HG03097 (cell line): ENCODE results near the gene SUPT3H.
A peak's percentile ranks its signal among the peaks of the same experiment; 100 is the strongest.

Source experiments
- ATAC-seq: cut with Tn5 transposase; IDR thresholded peaks from one replicate; pipeline ENCODE4 v1.9.1; 2021; ENCODE audit not compliant: unreplicated experiment, low FRiP score

Gene SUPT3H

DNA sequence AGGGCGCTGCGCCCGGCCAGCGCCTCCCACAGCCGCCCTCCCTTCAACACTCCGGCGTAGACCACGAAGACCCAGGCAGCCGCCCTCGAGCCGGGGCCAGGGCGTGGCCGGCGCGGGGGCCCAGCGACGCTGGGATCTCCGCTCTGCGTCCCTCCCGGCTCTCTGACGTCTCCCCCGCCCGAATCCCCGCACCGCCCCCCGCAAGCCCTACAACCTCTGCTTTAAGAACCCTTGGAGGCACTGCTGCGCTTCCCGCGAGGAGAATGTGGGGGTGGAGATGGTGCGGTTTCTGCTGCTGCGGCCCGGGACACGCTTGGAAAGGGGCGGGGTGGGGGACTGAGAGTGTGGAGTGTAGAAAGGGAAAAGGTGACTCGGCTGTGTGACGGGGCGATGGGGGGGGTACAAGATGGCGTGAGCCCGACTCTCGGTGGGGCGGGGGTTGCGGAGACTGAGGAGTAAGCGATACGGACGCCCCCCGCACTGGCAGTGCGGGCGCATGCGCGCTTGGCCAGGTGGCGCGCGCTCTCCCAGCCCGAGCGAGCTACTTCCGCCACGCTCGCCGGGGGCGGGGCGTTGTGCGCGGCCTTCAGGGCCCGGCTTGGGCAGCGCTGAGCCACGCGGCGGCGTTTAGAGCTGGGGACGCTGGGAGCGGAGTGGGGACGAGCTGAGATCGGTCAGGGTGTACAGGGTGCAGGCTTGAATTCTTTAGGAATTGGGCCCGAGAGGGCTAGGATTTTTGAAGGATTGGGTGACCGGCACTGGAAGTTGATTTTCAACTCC lies at the start of gene SUPT3H:
Gene SUPT3H, minus strand, starts transcription at position 381 of the 780 bp plus-strand sequence.
- peak; percentile 90 for ATAC-seq

DNA sequence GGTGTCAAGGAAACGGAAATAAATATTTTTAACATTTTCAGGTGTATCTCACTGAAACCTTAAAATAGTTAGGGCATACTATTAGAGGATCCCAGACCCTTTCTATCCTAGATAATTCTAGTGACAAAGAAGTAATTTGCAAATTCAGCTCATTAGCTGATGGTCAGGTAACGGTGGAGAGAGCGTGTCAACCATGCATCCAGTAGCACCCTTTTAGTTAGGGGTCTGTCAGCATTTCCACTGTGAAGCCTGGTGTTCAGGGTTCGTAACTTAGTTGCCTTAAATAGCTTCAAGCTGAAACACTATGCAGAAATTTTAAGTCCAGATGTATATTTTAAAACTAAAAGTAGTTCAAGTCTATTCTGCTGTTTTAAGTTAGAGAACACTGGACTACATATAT lies 48.5 kb upstream of the SUPT3H start:
- ATAC-seq, result no peak

DNA sequence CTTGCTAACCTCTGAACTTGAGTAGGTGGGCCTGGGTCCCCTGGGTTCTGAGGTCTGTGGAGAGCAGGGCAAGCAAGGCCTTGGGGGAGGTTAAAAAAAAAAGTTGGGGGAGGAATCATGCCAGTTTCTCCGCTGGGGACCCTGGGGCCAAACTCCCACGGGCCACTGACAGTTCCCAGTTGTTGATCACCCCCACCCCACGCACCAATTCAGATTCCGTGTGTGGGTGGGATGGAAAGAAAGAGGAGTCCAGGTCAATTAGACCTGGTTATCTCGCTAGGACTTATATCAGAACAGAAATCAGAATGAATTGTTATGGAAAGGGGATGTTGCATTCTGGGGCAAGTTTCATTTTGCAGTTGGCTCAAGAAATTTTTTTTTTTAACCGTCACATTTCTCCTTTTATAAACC lies 46.7 kb upstream of the SUPT3H start:
- no peak for ATAC-seq

DNA sequence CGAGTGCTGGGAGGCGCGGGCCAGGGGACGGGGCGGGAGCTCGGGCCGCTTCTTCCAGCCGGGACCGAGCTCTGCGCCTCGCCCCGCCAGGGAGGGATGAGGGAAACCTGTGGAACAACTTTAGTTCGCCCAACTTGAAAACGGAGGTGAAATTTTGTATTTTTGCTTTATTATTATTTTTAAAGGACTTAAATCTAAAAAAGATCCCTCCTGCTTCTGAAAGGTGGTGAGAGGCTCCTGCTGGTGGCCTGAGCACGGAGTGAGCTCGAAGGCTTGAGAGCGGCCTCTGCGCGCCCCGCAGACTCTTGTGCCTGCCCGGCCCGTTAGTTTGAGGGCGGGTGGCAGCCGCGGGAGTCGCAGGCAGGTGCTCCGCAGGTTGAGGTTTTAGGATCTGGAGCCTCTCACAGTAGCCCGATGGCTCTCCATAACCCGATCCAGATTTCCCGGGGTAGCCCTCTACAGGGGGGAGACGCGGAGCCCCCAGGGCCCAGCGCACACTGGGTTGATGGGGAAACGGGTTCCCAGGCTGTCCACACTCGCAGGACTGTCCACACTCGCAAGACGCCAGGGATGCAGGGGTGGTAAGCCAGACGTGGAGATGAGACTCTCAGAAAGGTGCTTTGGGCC lies 46.2 kb upstream of the SUPT3H start:
- ATAC-seq, result no peak

DNA sequence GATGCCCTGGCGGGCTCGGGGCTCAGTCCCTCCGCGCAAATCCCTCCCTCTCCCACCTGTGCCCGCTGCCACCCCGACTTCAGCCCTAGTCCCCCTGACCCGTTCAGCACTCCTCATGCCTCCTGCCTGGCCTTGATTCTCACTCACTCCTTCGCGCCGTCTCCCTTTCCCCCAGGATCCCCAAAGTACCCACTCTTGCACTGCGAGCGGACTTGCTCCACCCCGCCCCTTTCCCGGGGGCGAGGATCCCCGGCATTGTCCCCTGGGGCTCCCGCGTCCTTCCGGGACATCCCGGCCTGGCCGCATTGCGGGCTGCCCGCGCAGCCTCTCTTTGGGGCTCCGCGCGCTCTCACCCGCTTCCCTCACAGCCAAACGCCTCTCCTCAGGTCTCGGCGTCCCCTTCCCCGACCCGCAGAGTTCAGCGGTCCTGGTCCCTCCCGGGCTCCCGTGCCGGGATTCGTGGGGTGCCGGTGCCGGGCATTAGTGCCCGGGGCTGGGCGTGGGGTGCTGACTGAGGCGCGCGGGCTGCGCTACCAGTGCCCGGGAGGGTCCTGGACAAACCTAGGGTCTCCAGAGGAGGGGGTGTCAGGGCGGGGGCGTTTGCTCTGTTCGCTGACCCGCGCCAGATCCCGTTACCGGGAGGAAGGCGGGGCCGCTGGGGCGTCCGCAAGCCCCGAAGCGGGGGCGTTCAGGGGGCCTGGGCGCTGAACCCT lies 45.5 kb upstream of the SUPT3H start:
- no peak for ATAC-seq

DNA sequence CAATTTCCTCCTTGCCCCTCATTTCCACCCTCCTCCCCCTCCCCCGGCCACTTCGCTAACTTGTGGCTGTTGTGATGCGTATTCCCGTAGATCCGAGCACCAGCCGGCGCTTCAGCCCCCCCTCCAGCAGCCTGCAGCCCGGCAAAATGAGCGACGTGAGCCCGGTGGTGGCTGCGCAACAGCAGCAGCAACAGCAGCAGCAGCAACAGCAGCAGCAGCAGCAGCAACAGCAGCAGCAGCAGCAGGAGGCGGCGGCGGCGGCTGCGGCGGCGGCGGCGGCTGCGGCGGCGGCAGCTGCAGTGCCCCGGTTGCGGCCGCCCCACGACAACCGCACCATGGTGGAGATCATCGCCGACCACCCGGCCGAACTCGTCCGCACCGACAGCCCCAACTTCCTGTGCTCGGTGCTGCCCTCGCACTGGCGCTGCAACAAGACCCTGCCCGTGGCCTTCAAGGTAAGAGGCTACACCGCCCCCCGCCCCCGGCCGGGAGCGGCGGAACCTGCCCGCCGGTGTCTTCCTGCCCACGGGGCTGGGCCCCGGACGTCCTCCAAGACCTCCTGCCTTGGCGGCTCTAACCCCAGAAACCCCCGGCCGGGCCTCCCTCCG lies 44.9 kb upstream of the SUPT3H start:
- ATAC-seq, result no peak

DNA sequence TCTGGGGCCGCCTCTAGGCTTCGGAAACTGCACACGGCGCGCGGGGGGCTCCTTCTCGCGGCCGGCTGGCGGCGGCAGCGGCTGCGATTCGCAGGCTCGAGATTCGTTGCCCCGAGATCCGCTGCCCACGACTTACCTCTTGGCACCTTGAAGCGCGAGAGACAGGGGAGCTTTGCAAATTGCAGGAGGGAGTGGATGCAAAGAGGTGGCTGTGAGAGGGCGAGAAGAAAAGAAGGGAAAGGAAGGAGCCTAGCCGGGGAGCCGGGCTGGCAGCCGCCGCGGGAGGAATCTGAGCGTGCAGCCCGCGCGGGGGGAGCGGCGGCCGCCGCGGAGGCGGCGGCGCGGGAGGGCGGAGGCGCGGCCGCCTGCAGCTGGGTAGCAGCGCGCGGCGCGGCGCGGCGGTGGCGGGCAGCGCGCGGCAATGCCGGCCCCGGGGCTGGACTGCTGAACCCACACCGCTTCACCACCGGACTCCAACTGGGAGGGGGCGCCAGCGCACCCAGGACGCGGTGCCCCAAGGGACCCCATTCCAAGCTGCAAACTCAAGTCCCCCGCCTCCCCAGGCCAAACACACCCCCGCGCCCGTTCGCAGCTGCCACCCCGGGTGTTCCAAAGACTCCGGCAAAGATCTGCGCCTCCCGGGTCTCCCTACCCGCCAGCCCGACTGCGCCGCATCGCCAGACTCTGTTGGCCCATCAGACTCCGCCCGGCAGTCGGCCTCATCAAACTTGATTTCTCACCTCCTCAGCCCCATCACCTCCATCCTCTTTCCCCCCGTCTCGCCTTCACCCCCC lies 44.2 kb upstream of the SUPT3H start:
- ATAC-seq, result no peak

DNA sequence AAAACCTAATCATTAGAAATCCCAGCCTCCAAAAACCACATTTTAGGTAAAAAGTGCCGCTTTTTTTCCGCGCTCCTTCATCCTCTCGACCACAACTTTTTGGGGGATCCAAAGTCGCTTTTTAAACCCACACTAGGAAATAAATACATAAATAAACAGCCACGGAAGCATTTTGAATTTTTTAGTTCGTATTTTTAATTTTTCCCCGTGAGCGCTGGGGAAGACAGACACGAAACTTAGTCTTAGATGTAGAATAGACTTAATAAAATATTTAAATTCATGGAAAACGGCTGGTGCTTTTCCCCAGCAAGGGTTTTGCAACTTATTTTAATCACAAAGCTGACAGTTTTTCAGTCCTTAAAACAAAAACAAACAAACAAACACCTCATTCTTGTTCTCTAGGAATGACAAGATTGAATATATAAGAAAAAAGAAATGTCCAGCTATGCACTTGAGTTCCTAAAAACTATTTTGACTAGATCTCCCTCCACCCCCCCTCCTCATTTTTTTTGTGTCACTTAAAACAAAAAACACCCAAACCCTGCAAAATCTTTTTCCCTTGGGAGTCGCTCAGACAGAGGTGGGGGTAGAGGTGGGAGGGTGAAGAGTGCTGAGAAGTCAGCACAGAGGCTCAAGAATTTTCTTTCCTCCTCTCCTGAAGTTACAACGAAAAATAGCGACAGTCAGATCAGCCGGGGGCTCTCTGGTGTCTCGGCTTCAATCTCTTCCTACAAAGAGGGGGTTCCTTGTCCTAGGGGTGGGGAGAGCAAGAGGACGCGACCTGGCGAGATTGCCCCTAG lies 43.4 kb upstream of the SUPT3H start:
- no peak for ATAC-seq

DNA sequence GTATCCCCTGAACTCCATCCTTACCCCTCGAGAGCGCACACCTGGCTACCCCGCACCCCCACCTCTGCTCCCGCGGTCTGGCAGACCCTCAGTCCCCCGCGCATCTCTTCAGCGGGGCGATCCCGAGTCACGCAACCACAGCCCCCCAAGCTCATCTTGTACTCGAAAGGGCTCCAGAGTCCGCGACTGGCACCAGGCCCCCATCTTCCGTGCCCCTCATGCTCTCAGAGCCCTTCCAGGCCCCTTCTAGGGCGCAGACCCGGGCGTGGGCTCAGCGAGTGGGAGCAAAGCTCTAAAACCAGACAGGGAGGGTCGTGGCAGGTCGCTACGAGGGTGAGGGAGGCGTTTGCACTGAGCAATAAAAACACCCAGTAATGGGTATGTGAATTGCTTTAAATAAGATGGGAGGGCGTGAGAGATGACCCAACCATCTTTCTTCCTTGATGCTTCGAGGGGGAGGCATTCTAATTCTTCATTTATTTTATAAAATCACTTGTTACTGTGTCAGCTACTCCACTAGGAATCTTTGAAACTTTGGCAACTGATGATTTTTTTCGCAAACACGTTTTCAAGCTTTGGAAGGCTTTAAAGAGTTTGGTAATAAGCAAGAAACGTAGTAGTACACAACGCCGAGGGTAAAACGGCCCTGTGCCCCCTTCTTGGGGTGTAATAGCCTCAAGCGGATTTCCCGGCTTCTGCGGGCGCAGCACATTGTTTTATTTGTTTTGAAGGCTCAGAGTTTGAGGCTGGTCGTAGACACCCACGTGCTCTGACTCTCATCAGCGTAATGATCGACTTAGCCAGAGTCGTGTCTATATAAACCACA lies 42.6 kb upstream of the SUPT3H start:
- ATAC-seq, result no peak

DNA sequence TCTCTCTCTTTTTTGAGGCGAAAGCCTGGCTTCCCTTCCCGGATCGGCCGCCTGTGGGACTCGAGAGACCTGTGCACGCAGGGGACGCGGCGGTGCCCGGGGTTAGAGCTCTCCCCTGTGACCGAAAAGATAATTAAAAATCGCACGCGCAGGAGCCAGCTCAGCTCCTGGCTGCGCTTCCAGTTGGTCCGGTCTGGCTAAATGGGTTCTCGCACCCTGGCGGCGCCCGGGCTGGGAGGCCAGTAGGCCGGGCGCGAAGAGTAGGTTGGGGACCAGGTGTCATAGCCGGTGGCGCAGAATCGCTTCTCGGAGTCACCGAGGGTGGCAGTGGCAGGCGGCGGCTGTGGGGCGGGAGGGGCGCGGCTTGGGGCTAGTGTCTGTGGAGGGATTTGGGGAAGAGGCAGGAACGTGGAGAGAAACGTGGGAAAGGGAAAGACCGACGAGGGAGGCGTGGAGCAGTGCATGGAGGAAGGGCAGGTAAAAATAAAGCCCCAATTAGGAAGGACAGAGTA lies 41.9 kb upstream of the SUPT3H start:
- no peak for ATAC-seq

DNA sequence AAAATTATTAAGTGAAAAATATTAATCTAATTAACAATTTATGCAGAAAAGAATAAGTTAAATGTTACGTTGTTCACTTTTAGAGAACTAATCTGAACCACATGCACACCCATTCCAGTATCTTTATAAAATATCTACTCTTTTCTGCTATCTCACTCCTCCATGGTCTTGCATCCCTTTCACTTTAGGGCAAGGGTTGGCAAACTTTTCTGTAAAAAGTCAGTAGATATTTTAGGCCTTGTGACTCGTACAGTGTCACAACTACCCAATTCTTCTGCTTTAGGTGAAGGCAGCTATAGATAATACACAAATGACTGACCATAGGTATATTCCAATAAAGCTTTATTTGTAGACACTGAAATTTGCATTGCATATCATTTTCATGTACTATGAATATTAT lies 39.7 kb upstream of the SUPT3H start:
- no peak for ATAC-seq

DNA sequence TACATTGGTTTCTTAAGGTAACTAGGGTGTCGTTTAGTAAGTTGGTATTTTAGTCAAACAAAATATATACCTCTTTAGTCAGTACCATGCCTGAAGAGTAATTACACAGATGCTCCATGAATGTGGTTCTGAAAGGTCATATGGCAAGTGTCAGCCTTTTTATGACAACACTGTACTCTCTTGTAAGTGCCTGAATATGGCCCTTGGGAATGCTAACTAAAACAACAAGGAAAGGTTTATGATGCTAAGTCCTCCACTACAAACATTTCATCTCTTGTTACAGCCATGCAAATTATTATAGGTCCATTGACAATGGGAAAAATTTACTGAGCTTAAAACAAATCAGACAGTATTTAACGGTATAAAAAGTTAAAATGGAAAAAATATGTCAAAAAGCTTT lies 39.0 kb upstream of the SUPT3H start:
- ATAC-seq, result no peak

DNA sequence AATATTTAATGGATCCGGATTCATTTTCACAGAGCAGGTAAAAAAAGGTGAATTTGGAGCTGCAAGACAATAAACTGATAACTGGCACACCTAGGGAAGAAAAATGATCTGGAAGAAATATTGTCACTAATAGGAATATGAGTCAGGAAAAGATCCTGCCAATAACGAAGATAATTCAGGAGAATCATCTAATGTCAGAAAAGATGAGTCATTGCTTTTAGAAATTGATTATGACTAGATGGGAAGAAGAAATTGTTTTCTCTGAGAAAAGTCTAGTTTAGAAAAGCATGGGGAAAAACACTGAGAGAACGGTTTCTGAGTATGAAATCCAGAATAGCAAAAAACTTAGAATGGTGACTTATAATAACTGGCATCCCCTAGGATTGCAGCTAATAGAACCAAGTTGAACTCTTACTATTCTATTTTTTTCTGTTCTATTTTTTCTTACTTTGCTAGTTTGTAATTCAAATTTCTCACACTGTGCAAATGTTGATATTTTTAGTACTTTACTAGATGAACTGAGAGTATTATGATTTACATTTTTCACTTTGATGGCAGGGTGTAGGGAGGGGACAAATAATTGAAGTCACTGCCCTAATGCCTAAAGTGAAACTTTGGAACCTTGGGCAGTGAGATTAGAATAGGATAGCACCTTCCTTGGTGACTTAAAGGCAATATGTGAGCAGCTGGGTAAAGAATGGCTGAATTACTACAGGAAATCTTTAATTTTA lies 38.2 kb upstream of the SUPT3H start:
- no peak for ATAC-seq

DNA sequence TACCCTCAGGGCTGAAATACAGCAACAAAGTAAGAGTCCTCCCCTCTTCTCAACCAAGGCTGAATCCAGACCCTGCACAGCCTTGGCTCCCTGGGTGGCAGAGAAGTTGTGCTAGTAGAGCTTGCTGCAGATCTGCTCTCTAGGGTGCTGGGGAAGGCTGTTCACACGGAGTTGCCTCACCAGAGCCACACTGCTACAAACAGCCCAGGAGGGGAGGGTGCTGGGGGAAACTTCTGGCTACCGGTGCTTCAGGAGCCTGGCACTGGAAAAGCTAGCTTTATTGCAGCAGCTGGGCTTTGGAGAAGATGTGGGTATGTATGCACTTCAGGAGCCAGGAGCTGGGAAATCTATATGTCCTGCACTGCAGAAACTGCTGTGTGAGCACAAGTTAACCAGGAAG lies 37.6 kb upstream of the SUPT3H start:
- no peak for ATAC-seq

DNA sequence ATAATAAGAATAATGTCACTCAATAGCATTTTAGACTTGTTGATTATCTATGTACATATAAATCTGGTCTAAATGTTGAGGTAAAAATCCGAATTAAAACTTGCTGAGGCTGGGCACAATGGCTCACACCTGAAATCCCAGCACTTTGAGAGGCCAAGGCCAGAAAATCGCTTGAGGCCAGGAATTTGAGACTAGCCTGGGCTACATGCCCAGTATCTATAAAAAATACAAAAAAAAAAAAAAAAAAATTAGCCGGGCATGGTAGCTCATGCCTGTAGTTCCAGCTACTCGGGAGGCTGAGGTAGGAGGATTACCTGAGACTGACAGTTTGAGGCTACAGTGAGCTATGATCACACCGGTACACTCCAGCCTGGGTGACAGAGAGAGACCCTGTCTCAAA lies 34.2 kb upstream of the SUPT3H start:
- no peak for ATAC-seq

DNA sequence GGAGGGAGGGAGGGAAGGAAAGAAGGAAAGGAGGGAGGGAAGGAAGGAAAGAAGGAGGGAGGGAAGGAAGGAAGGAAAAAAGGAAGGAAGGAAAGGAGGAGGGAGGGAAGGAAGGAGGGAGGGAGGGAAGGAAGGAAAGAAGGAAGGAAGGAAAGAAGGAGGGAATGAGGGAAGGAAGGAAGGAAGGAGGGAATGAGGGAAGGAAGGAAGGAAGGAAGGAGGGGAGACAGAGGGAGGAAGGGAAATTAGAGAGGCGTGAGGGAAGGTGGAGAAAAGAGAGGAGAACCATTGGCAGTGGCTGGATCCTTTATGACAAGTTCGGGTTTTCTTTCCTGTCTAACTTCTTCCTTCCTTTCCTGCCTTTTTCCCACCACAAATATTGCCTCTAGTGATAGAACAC lies 22.3 kb upstream of the SUPT3H start:
- no peak for ATAC-seq

DNA sequence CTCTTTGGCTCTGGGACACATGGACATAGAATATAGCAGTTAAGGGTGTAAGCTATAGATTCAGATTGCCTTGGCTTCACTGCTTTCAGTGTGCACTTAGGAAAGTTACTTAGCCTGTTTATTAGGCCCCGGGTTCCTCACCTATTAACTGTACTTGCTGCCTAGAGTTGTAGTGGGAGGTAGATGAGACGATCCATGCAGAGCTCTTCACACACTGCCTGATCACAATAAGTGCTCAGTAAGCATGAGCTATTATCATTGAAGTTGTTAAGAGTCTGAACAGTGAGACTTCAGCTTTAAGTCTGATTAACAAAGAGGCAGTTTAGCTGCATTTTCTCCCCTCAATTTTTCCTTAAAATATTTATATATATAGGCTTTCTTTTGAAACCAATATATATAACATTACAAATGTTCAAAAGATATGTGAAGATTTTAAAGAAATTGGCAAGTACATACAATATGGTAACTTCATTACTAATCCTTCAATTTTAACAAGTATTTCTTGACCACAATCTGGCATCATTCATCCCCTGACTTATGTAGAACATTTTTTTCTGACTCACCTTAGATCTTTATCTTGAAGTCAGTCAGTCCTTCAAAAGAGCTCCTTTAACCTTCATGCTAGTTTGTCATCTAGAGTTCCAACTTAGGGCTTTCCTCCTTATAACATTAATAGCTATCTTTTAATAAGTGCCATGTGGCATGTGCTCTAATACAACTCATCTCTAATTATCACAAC lies 20.5 kb upstream of the SUPT3H start:
- no peak for ATAC-seq
